BJ (cell line): Measurements from ENCODE around the gene POTEM. TPM values are rescaled to one million over a fixed set of nuclear protein-coding genes. Genes with fewer than 3 reads are reported as not detected.

Source experiments
- polyA plus RNA-seq: library from polyadenylated mRNA; depleted of rRNA; stranded (reverse); fragments of >200 nt; gene quantifications from 2 replicates; pipeline ENCODE4 v1.2.3, GENCODE V29; 2011
- small RNA-seq: library from RNA; depleted of rRNA; stranded (forward); fragments of <200 nt; gene quantifications from one replicate; pipeline ENCODE3, GENCODE V24; 2012; ENCODE audit warnings: low replicate concordance, low read depth; ENCODE audit not compliant: insufficient read length

POTEM gene
- polyA plus RNA-seq, 1 experiment = not detected

Small RNAs within 50 kb of the gene (small RNA-seq; reads per million reads assigned to genes)
- not detected for gene RNU6-1239P
